Astrocyte (in vitro differentiated cells and primary cell): Measurements from ENCODE around the gene KCNQ1. TPM values are rescaled to one million over a fixed set of nuclear protein-coding genes. Genes with fewer than 3 reads are reported as not detected.

Source experiments
- DNase-seq: peaks from one replicate; pipeline ENCODE4 v3.0.0-alpha.2; 2010; ENCODE audit warnings: low read depth
- FAIRE-seq: peaks from 2 replicates; lab custom pipeline; 2011; peaks lifted over from hg19 to GRCh38; lab: Jason Lieb, UNC
- H2AFZ ChIP-seq: 2 replicates; pipeline ENCODE4 v1.6.0; 2012; ENCODE audit warnings: low read depth, low read length, inconsistent platforms
- H3K27ac ChIP-seq: 2 replicates; pipeline ENCODE4 v1.5.1; 2011; ENCODE audit warnings: low read depth, low read length, inconsistent platforms
- H3K27me3 ChIP-seq: 2 replicates; pipeline ENCODE4 v1.6.0; 2011; ENCODE audit warnings: low read length, inconsistent platforms; ENCODE audit not compliant: insufficient read depth
- H3K36me3 ChIP-seq: 2 replicates; pipeline ENCODE4 v1.5.1; 2011; ENCODE audit warnings: low read length, inconsistent platforms; ENCODE audit not compliant: insufficient read depth
- H3K4me1 ChIP-seq: 2 replicates; pipeline ENCODE4 v1.5.1; 2011; ENCODE audit warnings: low read length, inconsistent platforms; ENCODE audit not compliant: insufficient read depth
- H3K4me2 ChIP-seq: 2 replicates; pipeline ENCODE4 v1.6.0; 2012; ENCODE audit warnings: low read length, inconsistent platforms
- H3K4me3 ChIP-seq: 2 replicates; pipeline ENCODE4 v1.5.1; 2011; ENCODE audit warnings: low read depth, mild to moderate bottlenecking, low read length, inconsistent platforms; ENCODE audit not compliant: insufficient read depth
- H3K79me2 ChIP-seq: 2 replicates; pipeline ENCODE4 v1.6.0; 2012; ENCODE audit warnings: mild to moderate bottlenecking, low read length, inconsistent platforms; ENCODE audit not compliant: insufficient read depth
- H3K9ac ChIP-seq: 2 replicates; pipeline ENCODE4 v1.6.0; 2012; ENCODE audit warnings: mild to moderate bottlenecking, low read length, inconsistent platforms
- H3K9me3 ChIP-seq: 2 replicates; pipeline ENCODE4 v1.5.1; 2012; ENCODE audit warnings: low read depth, mild to moderate bottlenecking, low read length, inconsistent platforms; ENCODE audit not compliant: insufficient read depth
- H4K20me1 ChIP-seq: 2 replicates; pipeline ENCODE4 v1.6.0; 2012; ENCODE audit warnings: low read length, inconsistent platforms; ENCODE audit not compliant: insufficient read depth
- H3K27ac Mint-ChIP-seq: one replicate; pipeline ENCODE4 v1.8.0; 2021; ENCODE audit warnings: mild to moderate bottlenecking, mixed read lengths; ENCODE audit not compliant: unreplicated experiment
- H3K27me3 Mint-ChIP-seq: one replicate; pipeline ENCODE4 v1.8.0; 2021; ENCODE audit warnings: low read depth, mixed read lengths; ENCODE audit not compliant: unreplicated experiment
- H3K36me3 Mint-ChIP-seq: one replicate; pipeline ENCODE4 v1.8.0; 2021; ENCODE audit warnings: low read depth, mixed read lengths; ENCODE audit not compliant: unreplicated experiment
- H3K4me1 Mint-ChIP-seq: one replicate; pipeline ENCODE4 v1.8.0; 2021; ENCODE audit warnings: low read depth, mixed read lengths; ENCODE audit not compliant: unreplicated experiment
- H3K4me3 Mint-ChIP-seq: one replicate; pipeline ENCODE4 v1.8.0; 2021; ENCODE audit warnings: mild to moderate bottlenecking, moderate library complexity, mixed read lengths; ENCODE audit not compliant: unreplicated experiment
- H3K9me3 Mint-ChIP-seq: one replicate; pipeline ENCODE4 v1.8.0; 2021; ENCODE audit warnings: mild to moderate bottlenecking, mixed read lengths; ENCODE audit not compliant: unreplicated experiment
- CTCF ChIP-seq: IDR thresholded peaks from 2 replicates; pipeline ENCODE4 v1.5.1; 2011; ENCODE audit warnings: low read depth, mild to moderate bottlenecking, inconsistent platforms, low read length, moderate library complexity; ENCODE audit not compliant: insufficient read depth
- EZH2 ChIP-seq: IDR thresholded peaks from 2 replicates; pipeline ENCODE4 v1.6.1; 2012; ENCODE audit warnings: mild to moderate bottlenecking, low read length, inconsistent platforms; ENCODE audit not compliant: insufficient read depth
- total RNA-seq: library from RNA; stranded (reverse); gene quantifications from 2 replicates; pipeline ENCODE4 v1.2.1, GENCODE V29; 2021

Gene KCNQ1
- total RNA-seq, 1 donor from 2014 or later: not detected

DNA sequence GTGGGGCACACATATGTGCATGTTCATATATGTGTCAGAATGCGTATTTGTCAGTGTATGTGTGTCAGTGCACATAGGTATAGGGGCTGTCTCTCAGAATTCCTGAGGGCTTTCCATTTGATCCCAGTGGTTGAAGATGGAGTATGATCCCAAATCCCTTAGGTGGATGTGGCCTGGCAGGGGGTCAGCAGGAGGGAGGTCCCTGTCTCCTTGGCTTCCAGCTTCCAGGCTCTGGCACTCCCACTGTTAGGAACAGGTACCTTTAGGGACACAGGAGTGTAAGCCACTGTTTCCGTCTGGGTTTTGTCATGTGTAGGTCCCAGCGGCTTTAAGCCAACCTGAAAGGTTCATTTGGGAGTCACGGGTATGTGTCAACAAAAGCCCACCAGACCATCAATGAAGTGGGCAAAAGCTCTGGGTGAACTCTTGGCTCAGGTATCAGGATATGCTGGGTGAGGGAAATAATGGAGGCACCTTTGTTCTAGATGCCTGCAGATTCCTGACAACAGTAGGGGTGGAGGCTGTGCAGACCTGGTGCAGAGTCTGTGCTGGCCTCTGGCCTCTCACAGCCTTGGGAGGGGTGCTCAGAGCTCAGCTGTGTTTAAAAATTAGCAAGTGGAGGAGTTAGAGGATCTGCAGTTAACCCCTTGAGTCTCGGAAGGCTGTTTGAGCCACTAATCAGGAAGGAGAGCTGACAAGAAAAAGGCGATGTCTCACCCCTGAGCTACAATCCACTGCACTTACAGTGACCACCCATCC is 246.0 kb downstream of the KCNQ1 start:
- H3K36me3 Mint-ChIP-seq: peaks cover 9% of the 10 kb centered on the region
- Histone ChIP-seq H3K27me3 (no peaks in the 10 kb centered on the region), H3K9ac (no peak overlapping the region), H2AFZ (no peak overlapping the region), H3K79me2 (peaks cover 99% of the 10 kb centered on the region), H3K4me3 (no peak overlapping the region), H3K9me3 (no peaks in the 10 kb centered on the region), H3K27ac (no peak overlapping the region), H3K4me2 (no peak overlapping the region), H3K4me1 (no peaks in the 10 kb centered on the region), H3K36me3 (no peaks in the 10 kb centered on the region), H4K20me1 (peaks cover 100% of the 10 kb centered on the region)
- TF ChIP-seq CTCF (no peak), EZH2 (no peak)
- H3K27ac Mint-ChIP-seq: no peak overlapping the region
- no peak overlapping the region for H3K4me3 Mint-ChIP-seq
- H3K27me3 Mint-ChIP-seq: peaks cover 10% of the 10 kb centered on the region
- DNase-seq (no peak), FAIRE-seq (no peak)
- no peaks in the 10 kb centered on the region for H3K9me3 Mint-ChIP-seq
- H3K4me1 Mint-ChIP-seq: peaks cover 30% of the 10 kb centered on the region

GRCh38 chr11:2691355-2691761 is 246.6 kb downstream of the KCNQ1 start:
- no peak overlapping the region for H3K27ac ChIP-seq
- no peak overlapping the region for H3K9ac ChIP-seq
- H3K27me3 Mint-ChIP-seq: peaks cover 14% of the 10 kb centered on the region
- H3K4me3 Mint-ChIP-seq: no peak overlapping the region
- peaks cover 100% of the 10 kb centered on the region for H4K20me1 ChIP-seq
- no peak overlapping the region for H3K27ac Mint-ChIP-seq
- DNase-seq (no peak), FAIRE-seq (no peak)
- H2AFZ ChIP-seq: no peak overlapping the region
- peaks cover 35% of the 10 kb centered on the region for H3K4me1 Mint-ChIP-seq
- TF ChIP-seq EZH2 (no peak), CTCF (no peak)
- no peak overlapping the region for H3K4me2 ChIP-seq
- no peaks in the 10 kb centered on the region for H3K9me3 ChIP-seq
- H3K9me3 Mint-ChIP-seq: no peaks in the 10 kb centered on the region
- peaks cover 9% of the 10 kb centered on the region for H3K36me3 Mint-ChIP-seq
- H3K4me1 ChIP-seq: no peaks in the 10 kb centered on the region
- peaks cover 99% of the 10 kb centered on the region for H3K79me2 ChIP-seq
- no peak overlapping the region for H3K4me3 ChIP-seq
- H3K27me3 ChIP-seq: no peaks in the 10 kb centered on the region
- no peaks in the 10 kb centered on the region for H3K36me3 ChIP-seq
